Right lobe of liver (tissue), 6 donors: Measurements from ENCODE around the gene PYGM. TPM values are rescaled to one million over a fixed set of nuclear protein-coding genes. Genes with fewer than 3 reads are reported as not detected.

Experiments used
- ATAC-seq, 4 donors: fragments of 200-7000 bp; cut with Tn5 transposase; one replicate each; pipeline ENCODE4 v1.9.1; 2020; ENCODE audit warnings: mild to moderate bottlenecking in 4 of 4, moderate library complexity in 4 of 4
- DNase-seq, 3 donors: peaks; one replicate each; pipeline ENCODE4 v3.0.0-alpha.2; 2020
- H3K27ac ChIP-seq, 3 donors: fragments of 200-600 bp; one replicate each; pipeline ENCODE4 v1.8.0; 2022
- H3K27me3 ChIP-seq, 2 donors: fragments of 200-600 bp; one replicate each; pipeline ENCODE4 v1.8.0; 2022
- H3K36me3 ChIP-seq, 4 donors: fragments of 200-600 bp; sonication (generic) in 1 of 4; one replicate each; pipeline versions ENCODE4 v1.5.1 to v1.8.0; 2017 to 2022; ENCODE audit warnings: control low read depth in 1 of 4
- H3K4me1 ChIP-seq, 4 donors: fragments of 200-600 bp; sonication (generic) in 1 of 4; one replicate each; pipeline versions ENCODE4 v1.5.1 to v1.8.0; 2017 to 2022; ENCODE audit warnings: control low read depth in 1 of 4
- H3K4me3 ChIP-seq, 3 donors: fragments of 200-600 bp; one replicate each; pipeline ENCODE4 v1.8.0; 2022
- H3K9me3 ChIP-seq, 4 donors: fragments of 200-600 bp; sonication (generic) in 1 of 4; one replicate each; pipeline versions ENCODE4 v1.5.1 to v1.8.0; 2017 to 2022; ENCODE audit warnings: control low read depth in 1 of 4
- CTCF ChIP-seq, 4 donors: fragments of 200-600 bp in 3 of 4; fragments of 450-650 bp in 1 of 4; IDR thresholded peaks; one replicate each; pipeline versions ENCODE4 v1.5.1 to v1.8.0; 2016 to 2022; ENCODE audit warnings: antibody characterized with exemption in 4 of 4, mild to moderate bottlenecking in 2 of 4
- POLR2A ChIP-seq: fragments of 450-650 bp; IDR thresholded peaks from one replicate; pipeline ENCODE4 v1.6.1; 2017; ENCODE audit warnings: antibody characterized with exemption, mild to moderate bottlenecking
- WGBS: methylation state at CpG from one replicate; pipeline ENCODE4 v1.1.6; 2018; ENCODE audit warnings: low coverage, low lambda C conversion rate; ENCODE audit not compliant: insufficient coverage; ENCODE audit errors: missing lambda C conversion rate; 5-methylcytosine and 5-hydroxymethylcytosine counted together
- intact Hi-C, 2 donors: fragments of 100-400 bp; cut with DNase I; formaldehyde crosslinking; loops; one replicate each; pipeline versions ENCODE4 v1.11.2 to v1.14.1; 2022
- total RNA-seq, 6 experiments: library from RNA; depleted of rRNA in 2 of 6; stranded (reverse); fragments of >200 nt in 2 of 6; fragmentation: NEBNext Ultra II Directional in 3 of 6; extraction: Animal tissue kit (Norgen Biotek cat#: 25700) in 3 of 6; gene quantifications; one replicate each; pipeline versions ENCODE4 v1.1.0 to v1.2.4, GENCODE V29; 2016 to 2023
- donor health status: DM: no; HTN: yes; CAD: no.
- donor health status: DM: no; HTN: no; CAD: no.
- donor health status: DM: no; HTN: no; CAD: no.
- donor health status: DM: no; HTN: yes; CAD: no.
- donor health status: DM: no; HTN: yes; CAD: no.

Gene PYGM
- total RNA-seq, 6 experiments from 2014 or later = 0.24 to 1.4 (median 0.47) TPM

- peak in 1 of 3 donors; percentile 30 for DNase-seq
- intact Hi-C loops = no loop called here
Observed at GRCh38 chr11:64728757-64729365, 30.9 kb downstream of the PYGM start.

GRCh38 chr11:64726867-64727530 is 32.8 kb downstream of the PYGM start:
- ATAC-seq = no peak

More at GRCh38 chr11:64728757-64729365, 30.9 kb downstream of the PYGM start:
- no peak overlapping the region for H3K27ac ChIP-seq
- WGBS = 72% methylated on average over 3 of the region's 11 CpGs
- H3K27me3 ChIP-seq = no peaks in the 10 kb centered on the region
- H3K36me3 ChIP-seq = no peaks in the 10 kb centered on the region
- H3K4me3 ChIP-seq = no peak overlapping the region
- no peaks in the 10 kb centered on the region for H3K9me3 ChIP-seq
- peaks cover 0 to 33% (median 8%) of the 10 kb centered on the region in 4 donors for H3K4me1 ChIP-seq
- ATAC-seq = no peak
- TF ChIP-seq CTCF (IDR thresholded peaks at IDR 0.05) (no peak), POLR2A (no peak)

GRCh38 chr11:64726211-64726641 is 33.5 kb downstream of the PYGM start:
- Histone ChIP-seq H3K36me3 (no peaks in the 10 kb centered on the region), H3K4me3 (no peak overlapping the region), H3K4me1 (peaks cover 0 to 41% (median 11%) of the 10 kb centered on the region in 4 donors), H3K27ac (no peak overlapping the region), H3K9me3 (no peaks in the 10 kb centered on the region), H3K27me3 (no peaks in the 10 kb centered on the region)
- intact Hi-C loops = no loop called here
- ATAC-seq (no peak), DNase-seq (no peak)
- WGBS = 37% methylated on average over 6 of the region's 9 CpGs
- no peak for TF ChIP-seq CTCF (IDR thresholded peaks at IDR 0.05)
- no peak for TF ChIP-seq POLR2A

More at GRCh38 chr11:64726867-64727530, 32.8 kb downstream of the PYGM start:
- TF ChIP-seq CTCF (IDR thresholded peaks at IDR 0.05) (no peak), POLR2A (no peak)
- Histone ChIP-seq H3K27me3 (no peaks in the 10 kb centered on the region), H3K27ac (no peak overlapping the region), H3K36me3 (no peaks in the 10 kb centered on the region), H3K9me3 (no peaks in the 10 kb centered on the region), H3K4me3 (no peak overlapping the region), H3K4me1 (peaks cover 0 to 41% (median 11%) of the 10 kb centered on the region in 4 donors)
- DNase-seq = no peak
- 83% methylated on average over 4 of the region's 7 CpGs for WGBS
- intact Hi-C loops = no loop called here

GRCh38 chr11:64724863-64725532 is 34.8 kb downstream of the PYGM start:
- DNase-seq (peak in 2 of 3 donors; percentile 78 to 81), ATAC-seq (peak; percentile 69 to 80 (median 74))
- no peak for TF ChIP-seq POLR2A
- TF ChIP-seq CTCF (IDR thresholded peaks at IDR 0.05) = no peak
- H3K27me3 ChIP-seq = no peaks in the 10 kb centered on the region
- peaks cover 0 to 41% (median 11%) of the 10 kb centered on the region in 4 donors for H3K4me1 ChIP-seq
- 0% methylated on average over 1 of the region's 7 CpGs for WGBS
- H3K4me3 ChIP-seq = no peak overlapping the region
- no peaks in the 10 kb centered on the region for H3K9me3 ChIP-seq
- intact Hi-C loops = no loop called here
- H3K36me3 ChIP-seq = no peaks in the 10 kb centered on the region
- no peak overlapping the region for H3K27ac ChIP-seq
